Measurements from ENCODE around the gene DUOX2. TPM values are rescaled to one million over a fixed set of nuclear protein-coding genes. Genes with fewer than 3 reads are reported as not detected.

DUOX2 gene
- total and polyA plus RNA-seq, 2 donors (not counting 1 experiment from before 2014, with no cell fraction given): 0.32 TPM; not detected in 1

GRCh38 chr15:45123397-45123796, 9.4 kb upstream of the DUOX2 start:
- Histone ChIP-seq H3K4me2 (replicated peaks; ENCODE audit: low read depth, low read length, poor library complexity, severe bottlenecking) (no peak overlapping the region), H3K79me2 (ENCODE audit: control insufficient read depth, insufficient read depth, low read length) (no peaks in the 10 kb centered on the region), H3K36me3 (replicated peaks in 1 of 2; ENCODE audit: control extremely low read depth in 1 of 2, control insufficient read depth in 1 of 2, extremely low read depth in 1 of 2, insufficient read depth in 2 of 2, low read length in 1 of 2) (no peaks in the 10 kb centered on the region), H3K9ac (ENCODE audit: low read length) (no peak overlapping the region), H3K4me3 (ENCODE audit: control extremely low read depth in 1 of 5, extremely low read depth in 1 of 5, insufficient read depth in 1 of 5, low read depth in 2 of 5, low read length in 4 of 5) (no peak overlapping the region), H3K27ac (ENCODE audit: low read length in 2 of 2) (no peak overlapping the region), H3K4me1 (ENCODE audit: control insufficient read depth in 2 of 2, insufficient read depth in 2 of 2, low read length in 2 of 2) (peaks cover 0 to under 1% of the 10 kb centered on the region in 2 donors), H3K9me3 (ENCODE audit: control extremely low read depth in 1 of 3, control insufficient read depth in 2 of 3, insufficient read depth in 1 of 3, low read length in 2 of 3) (no peaks in the 10 kb centered on the region), H4K20me1 (ENCODE audit: control insufficient read depth, insufficient read depth, low read length, poor library complexity, severe bottlenecking) (no peaks in the 10 kb centered on the region), H2AFZ (ENCODE audit: insufficient read depth, low read depth, low read length, poor library complexity, severe bottlenecking) (no peak overlapping the region), H3K27me3 (replicated peaks in 1 of 4; ENCODE audit: control extremely low read depth in 1 of 4, control insufficient read depth in 3 of 4, insufficient read depth in 4 of 4, low read length in 3 of 4) (peaks cover 0 to 44% (median 16%) of the 10 kb centered on the region in 4 experiments)
- DNase-seq (no peak), ATAC-seq (ENCODE audit: low read depth) (no peak)
- CTCF ChIA-PET: interaction anchor here (0.6 to 1.4 kb wide), 5 partner anchors 9 to 461 kb away, joined by 3 to 5 read pairs (median 4); no protein-coding TSS in a partner anchor
- TF ChIP-seq EZH2 (IDR thresholded peaks at IDR 0.05; ENCODE audit: borderline replicate concordance, insufficient read depth, low read depth, low read length, poor library complexity, severe bottlenecking) (no peak), CTCF (IDR thresholded peaks at IDR 0.05) (no peak)
- H3K27me3 Mint-ChIP-seq: peaks cover 59% of the 10 kb centered on the region
- H3K9me3 Mint-ChIP-seq (ENCODE audit: insufficient read depth): no peaks in the 10 kb centered on the region
- intact Hi-C loops (cut with micrococcal nuclease): no loop called here
- POLR2A ChIA-PET: no interaction called here
- no peak overlapping the region for H3K27ac Mint-ChIP-seq
- no peak overlapping the region for H3K4me3 Mint-ChIP-seq
- H3K4me1 Mint-ChIP-seq: peaks cover 3% of the 10 kb centered on the region

- Mint-ChIP-seq H3K9me3 (ENCODE audit: insufficient read depth) (no peaks in the 10 kb centered on the region), H3K4me1 (peaks cover 5% of the 10 kb centered on the region), H3K27me3 (peaks cover 58% of the 10 kb centered on the region), H3K4me3 (no peak overlapping the region), H3K27ac (no peak overlapping the region)
- H3K4me2 ChIP-seq (replicated peaks; ENCODE audit: low read depth, low read length, poor library complexity, severe bottlenecking): no peak overlapping the region
- no peak for ATAC-seq (ENCODE audit: low read depth)
- TF ChIP-seq CTCF (IDR thresholded peaks at IDR 0.05): no peak
- H3K27me3 ChIP-seq (replicated peaks in 1 of 4; ENCODE audit: control extremely low read depth in 1 of 4, control insufficient read depth in 3 of 4, insufficient read depth in 4 of 4, low read length in 3 of 4): peaks cover 0 to 40% (median 13%) of the 10 kb centered on the region in 4 experiments
- H4K20me1 ChIP-seq (ENCODE audit: control insufficient read depth, insufficient read depth, low read length, poor library complexity, severe bottlenecking): no peaks in the 10 kb centered on the region
- DNase-seq: no peak
- H3K79me2 ChIP-seq (ENCODE audit: control insufficient read depth, insufficient read depth, low read length): no peaks in the 10 kb centered on the region
- no peak overlapping the region for H3K9ac ChIP-seq (ENCODE audit: low read length)
- peaks cover 0 to 2% (median 0%) of the 10 kb centered on the region in 3 donors for H3K9me3 ChIP-seq (ENCODE audit: control extremely low read depth in 1 of 3, control insufficient read depth in 2 of 3, insufficient read depth in 1 of 3, low read length in 2 of 3)
- WGBS (ENCODE audit: insufficient coverage): 90% methylated on average over 7 of the region's 7 CpGs
- CTCF ChIA-PET: interaction anchor here (0.6 to 1.4 kb wide), 7 partner anchors 9 to 462 kb away, joined by 3 to 5 read pairs (median 4); no protein-coding TSS in a partner anchor
- H3K36me3 ChIP-seq (replicated peaks in 1 of 2; ENCODE audit: control extremely low read depth in 1 of 2, control insufficient read depth in 1 of 2, extremely low read depth in 1 of 2, insufficient read depth in 2 of 2, low read length in 1 of 2): no peaks in the 10 kb centered on the region
- POLR2A ChIA-PET: no interaction called here
- peaks cover 2 to 3% of the 10 kb centered on the region in 2 donors for H3K4me1 ChIP-seq (ENCODE audit: control insufficient read depth in 2 of 2, insufficient read depth in 2 of 2, low read length in 2 of 2)
- no peak overlapping the region for H2AFZ ChIP-seq (ENCODE audit: insufficient read depth, low read depth, low read length, poor library complexity, severe bottlenecking)
- no peak overlapping the region for H3K27ac ChIP-seq (ENCODE audit: low read length in 2 of 2)
- no peak overlapping the region for H3K4me3 ChIP-seq (ENCODE audit: control extremely low read depth in 1 of 5, extremely low read depth in 1 of 5, insufficient read depth in 1 of 5, low read depth in 2 of 5, low read length in 4 of 5)
- intact Hi-C loops (cut with micrococcal nuclease): no loop called here
These were observed 8.7 kb upstream of the DUOX2 start for GRCh38 chr15:45122719-45123118.

All from B cell (primary cell).